ENCODE measurements around the gene TMC3. TPM values are rescaled to one million over a fixed set of nuclear protein-coding genes. Genes with fewer than 3 reads are reported as not detected.
A peak's percentile ranks its signal among the peaks of the same experiment; 100 is the strongest.
"Not testable (repeated sequence)": the region's sequence is repeated elsewhere in the genome, so short reads cannot be mapped to it uniquely, and the experiment has no call there.

Gene TMC3
- polyA plus RNA-seq (ENCODE audit: insufficient read length in 3 of 3) = under 1 TPM; 0.11 to 0.24 (median 0.16) TPM
- long read RNA-seq, donor 1 = 0 reads
- long read RNA-seq, donor 2 = 0 reads
- long read RNA-seq, donor 3 = 0 reads
- long read RNA-seq, donor 4 = 0 reads
- long read RNA-seq, donor 5 = 0 reads
- long read RNA-seq, donor 6 = 0 reads
- long read RNA-seq, donor 7 = 0 reads
- long read RNA-seq, donor 8 = 0 reads
- long read RNA-seq, donor 9 = 0 reads
- long read RNA-seq, donor 10 = 0 reads
- long read RNA-seq, donor 11 = 0 reads
- long read RNA-seq, donor 12 = 0 reads
- long read RNA-seq, donor 13 = 0 reads
- long read RNA-seq, donor 14 = 0 reads
- long read RNA-seq, donor 15 = 0 reads
- long read RNA-seq, donor 16 = 0 reads

DNA sequence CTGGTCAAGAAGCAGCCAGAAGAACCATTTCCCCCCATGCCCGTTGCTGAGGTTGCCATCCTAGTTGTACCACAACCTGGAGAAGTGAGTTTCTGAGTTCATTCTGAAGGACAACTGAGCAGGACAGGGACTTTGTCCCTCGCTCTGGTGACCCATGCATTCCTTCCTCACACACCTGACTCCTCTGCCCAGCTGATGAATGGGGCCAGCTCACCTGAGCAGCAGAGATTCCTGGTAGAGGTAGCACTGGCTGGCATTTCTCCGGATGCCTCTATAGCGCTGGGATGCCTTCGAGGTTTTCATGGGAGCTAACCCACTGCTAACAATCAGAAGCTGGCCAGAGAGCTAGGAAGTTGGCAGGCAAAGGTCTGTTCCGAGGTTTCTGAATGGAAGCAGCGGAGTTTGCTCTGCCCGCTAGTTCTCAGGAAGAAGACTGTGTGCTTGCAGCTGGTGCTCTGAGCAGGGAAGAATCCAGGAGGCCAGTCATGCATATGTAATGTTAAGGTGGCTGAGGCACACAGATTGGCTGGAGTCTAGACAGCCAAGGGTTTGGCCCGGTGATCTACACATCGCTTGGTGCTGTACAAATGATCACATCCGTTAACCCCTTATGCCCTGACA lies at the start of gene TMC3:
TSS of gene TMC3 (minus strand) at position 439 of the 621 bp plus-strand sequence. CDS start at position 303, 136 bp downstream.
- DNase-seq = no peak

DNA sequence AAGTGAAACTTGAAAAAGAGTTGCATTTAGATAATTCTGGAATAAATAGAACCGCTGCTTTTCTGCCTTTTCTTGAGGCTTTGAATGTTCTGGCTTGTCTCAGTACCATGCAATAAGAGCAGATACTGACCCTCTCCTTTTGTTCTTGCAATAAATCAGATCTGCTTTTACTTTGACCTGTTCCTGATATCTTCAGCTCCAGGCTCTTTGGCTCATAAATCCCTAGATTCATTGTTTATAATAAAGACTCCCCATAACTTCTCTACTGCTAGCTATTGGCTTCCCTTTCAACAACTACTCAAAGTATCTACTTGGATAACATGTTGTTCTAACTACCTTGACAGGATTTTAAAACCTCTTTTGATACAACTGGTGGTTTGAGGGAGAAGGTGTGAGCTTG lies 47.4 kb upstream of the TMC3 start:
- DNase-seq = no peak

DNA sequence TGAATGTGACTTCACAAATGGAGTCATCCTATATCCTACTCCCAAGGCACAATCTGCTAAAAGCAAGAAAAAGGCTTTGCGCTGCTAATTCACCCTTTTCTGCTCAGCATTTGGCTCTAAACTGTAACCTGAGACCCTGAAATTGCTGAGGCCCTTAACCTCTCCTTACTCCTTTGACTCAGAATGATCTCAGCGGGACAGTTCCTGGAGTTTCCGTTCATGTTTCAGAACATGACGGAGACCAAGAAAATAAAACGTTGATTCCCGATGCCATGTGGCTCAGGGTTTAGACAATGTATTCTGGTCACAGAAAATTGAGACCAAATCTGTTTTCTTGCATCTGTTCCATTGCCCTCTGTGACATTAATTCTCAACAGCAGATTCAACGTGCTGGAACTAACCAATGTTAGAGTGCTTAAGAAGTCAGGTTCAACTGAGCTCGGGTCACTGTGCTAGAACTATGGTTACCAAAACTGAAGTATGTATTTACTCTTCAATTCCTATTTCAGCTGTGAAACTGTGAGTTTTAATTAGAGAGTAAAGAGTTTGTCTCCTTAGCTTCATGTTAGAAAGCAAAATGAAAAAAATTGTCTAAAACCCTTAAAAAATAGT lies 45.4 kb upstream of the TMC3 start:
- DNase-seq = peak; percentile 79

DNA sequence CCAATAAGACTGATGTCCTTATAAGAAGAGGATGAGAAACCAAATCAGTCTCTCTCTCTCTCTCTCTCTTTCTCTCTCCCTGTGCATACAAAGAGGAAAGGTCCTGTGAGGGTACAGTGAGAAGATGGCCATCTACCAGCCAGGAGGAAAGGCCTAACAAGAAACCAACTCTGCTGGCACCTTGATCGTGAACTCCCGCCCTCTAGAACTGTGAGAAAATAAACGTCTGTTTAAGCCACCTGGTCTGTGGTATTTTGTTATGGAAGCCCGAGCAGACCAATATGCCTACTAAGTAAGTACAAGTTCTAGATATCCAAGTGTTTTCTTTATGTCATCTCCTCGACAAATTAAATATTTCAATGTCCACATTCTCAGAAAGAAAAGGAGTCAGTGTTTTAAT lies 44.9 kb upstream of the TMC3 start:
- no peak for DNase-seq

DNA sequence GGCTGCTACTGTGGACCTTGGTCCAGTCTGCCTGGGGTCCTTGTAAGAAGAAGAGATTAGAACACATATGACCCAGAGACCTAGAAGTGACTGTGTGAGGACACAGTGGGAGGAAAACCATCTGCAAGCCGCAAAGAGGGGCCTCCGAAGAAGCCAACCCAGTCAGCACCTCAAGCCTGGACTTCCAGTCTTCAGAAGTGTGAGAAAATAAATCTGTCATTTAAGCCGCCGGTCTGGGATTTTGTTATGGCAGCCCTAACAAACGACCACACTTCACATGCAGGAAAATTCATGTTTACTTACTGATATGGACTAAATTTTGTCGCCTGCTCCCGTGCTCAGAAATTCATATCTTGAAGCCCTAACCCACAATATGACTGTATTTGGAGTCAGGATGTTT lies 44.4 kb upstream of the TMC3 start:
- no peak for DNase-seq

DNA sequence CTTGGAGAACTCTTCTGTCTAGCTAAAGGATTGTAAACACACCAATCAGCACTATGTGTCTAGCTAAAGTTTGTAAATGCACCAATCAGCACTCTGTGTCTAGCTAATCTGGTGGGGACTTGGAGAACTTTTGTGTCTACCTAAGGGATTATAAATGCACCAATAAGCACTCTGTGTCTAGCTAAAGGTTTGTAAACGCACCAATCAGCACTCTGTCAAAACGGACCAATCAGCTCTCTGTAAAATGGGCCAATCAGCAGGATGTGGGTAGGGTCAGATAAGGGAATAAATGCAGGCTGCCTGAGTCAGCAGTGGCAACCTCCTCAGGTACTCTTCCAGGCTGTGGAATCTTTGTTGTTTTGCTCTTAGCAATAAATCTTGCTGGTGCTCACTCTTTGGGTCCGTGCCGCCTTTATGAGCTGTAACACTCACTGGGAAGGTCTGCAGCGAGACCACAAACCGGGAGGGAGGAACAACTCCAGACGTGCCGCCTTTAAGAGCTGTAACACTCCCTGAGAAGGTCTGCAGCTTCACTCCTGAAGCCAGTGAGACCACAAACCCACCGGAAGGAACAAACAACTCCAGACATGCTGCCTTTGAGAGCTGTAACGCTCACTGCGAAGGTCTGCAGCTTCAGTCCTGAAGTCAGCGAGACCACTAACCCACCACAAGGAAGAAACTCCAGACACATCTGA lies 40.4 kb upstream of the TMC3 start:
- not testable (repeated sequence) for DNase-seq

DNA sequence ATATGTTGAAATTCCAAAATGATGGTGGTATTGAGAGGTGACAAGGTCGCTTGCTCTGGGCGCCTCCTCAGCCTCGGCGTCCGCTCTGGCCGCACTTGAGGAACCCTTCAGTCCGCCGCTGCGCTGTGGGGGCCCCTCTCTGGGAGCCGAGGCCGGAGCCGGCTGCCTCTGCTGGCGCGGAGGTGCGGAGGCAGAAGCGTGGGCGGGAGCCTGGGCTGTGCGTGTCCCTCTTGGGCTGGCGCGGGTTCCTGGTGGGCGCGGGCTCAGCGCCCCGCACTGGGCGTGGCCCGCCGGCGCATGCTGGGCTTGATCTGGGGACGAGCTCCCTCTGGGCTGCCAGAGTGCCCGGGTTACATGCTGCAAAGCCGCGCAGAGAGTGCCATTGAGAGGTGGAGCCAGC lies 39.8 kb upstream of the TMC3 start:
- no peak for DNase-seq

DNA sequence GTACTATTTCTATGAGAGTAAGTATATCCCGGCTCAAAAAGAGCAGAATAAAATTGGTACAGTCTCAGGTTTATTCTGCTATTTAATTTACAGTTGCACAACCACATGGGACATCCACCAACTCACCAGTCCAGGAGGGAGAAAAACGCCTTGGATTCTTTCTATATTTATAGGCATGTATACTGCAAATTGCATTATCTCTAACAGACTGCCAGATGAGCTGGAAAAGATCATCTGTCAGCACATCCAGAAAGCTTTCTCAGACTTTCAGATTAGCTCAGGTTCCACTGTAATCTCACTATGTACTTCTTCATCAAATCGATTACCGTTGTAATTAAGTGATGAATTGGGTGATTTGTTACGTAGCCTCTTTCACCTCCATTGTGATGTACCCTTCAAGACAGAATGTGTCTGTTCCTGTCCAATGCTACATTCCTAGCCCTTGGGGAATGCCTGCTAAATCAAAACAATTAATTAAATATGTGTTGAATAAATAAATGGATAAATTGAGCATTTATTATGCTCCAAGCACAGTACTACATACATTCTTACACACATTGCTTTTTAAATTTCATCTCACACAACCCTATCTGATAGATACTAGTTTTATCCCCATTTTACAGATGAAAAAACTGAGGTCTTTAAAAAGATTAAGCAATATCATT lies 38.1 kb upstream of the TMC3 start:
- no peak for DNase-seq

DNA sequence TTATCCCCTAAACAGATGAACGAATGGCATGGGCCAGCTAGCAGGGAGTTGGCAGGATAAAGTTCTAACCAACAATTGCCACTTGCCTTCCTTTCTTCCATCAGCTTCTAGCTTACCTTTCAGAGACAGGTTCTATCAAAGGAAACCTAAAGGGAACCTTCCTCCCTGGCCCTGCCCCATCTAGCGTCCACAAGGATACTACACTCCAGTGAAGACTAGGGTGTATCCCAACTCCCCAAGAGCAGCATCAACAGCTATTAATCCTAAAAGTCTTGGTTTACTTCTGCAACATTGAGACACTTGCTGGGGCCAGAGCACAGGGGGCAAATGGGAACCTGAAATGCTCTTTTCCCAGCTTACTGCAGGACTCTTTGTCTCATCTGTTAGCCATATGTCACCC lies 37.0 kb upstream of the TMC3 start:
- DNase-seq = no peak

DNA sequence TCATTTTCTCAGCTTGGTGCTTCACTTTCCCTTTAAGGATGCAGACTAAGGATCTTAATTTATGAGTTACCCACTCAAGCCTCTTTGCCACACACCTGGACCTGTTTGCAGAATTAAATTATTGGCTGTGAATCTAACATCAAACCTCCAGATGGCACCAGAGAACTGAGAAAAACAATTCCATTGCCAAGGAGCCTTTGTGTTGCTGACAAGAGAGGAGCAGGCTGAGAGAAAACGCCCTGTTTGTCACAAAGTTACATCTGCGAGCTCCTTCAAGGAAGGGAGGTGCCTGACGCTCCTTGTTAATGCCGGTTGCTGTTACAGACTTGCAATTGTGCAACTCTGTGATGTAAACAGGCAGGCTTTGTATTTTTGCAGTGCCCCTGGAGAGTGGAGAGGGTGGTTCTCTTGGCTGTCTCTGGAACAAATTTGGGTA lies 36.3 kb upstream of the TMC3 start:
- peak; percentile 81 for DNase-seq

DNA sequence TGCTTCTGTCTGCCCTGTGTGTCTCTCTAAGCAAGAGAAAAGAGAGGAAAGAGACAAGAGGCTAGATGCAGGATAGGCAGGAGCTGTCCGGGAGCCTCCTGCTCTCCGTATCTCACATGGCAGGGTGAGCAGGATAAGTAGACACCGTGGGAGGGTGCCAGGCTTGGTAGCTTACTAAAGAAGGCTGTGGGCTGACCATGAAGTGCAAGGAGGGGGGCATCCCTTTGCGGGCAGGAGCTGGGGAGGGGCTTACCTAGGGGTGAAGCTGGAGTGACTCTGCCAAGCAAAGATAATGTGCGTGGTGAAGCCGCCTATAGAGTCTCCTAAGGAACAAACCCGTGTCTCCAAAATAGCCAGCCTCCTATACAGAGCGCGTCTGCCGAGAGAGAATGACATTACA lies 33.7 kb upstream of the TMC3 start:
- no peak for DNase-seq

DNA sequence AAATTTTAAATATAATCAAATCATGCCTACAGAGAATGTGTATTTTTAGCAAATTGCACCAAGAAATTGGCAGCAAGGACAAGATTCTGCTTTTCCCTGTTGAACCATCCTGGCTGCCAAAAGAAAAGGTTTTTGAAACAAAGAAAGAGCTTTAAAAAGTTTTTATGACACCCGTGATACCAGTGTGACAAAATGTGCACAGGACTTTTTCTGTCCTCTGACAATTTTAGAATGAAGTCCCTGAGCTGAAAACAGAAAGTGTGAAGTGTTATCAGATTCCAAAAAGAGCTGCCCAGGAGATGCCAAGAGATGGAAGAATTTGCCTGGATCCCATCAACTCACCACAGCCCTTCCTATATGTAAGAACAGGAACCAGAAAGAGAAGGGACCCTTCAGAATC lies 33.2 kb upstream of the TMC3 start:
- DNase-seq = no peak

DNA sequence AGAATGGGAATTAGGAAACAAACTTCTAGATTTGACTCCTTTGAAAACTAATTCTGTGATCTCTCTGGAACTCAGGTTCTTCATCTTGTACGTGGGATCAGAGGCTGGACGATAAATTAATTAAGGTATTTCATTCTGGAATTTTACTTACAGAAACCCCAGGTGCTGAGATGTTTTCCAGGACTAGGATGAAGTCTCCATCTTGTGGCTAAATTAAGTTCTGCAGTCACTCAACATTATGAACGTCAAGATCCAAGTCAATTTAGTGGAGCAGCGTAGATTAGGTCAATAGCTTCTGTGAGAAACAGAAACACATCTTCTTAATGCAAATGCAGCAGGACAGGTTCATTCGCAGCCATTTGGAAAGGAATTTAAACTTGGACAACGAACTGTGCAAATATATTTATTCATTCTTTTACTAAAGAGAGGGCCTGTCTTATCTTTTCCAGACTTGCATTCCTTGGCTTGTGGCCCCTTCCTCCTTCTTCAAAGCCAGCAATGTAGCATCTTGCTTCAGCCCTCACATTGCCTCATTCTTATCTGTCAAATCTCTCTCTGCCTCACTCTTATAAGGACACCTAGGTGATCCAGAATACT lies 26.7 kb upstream of the TMC3 start:
- DNase-seq = no peak

DNA sequence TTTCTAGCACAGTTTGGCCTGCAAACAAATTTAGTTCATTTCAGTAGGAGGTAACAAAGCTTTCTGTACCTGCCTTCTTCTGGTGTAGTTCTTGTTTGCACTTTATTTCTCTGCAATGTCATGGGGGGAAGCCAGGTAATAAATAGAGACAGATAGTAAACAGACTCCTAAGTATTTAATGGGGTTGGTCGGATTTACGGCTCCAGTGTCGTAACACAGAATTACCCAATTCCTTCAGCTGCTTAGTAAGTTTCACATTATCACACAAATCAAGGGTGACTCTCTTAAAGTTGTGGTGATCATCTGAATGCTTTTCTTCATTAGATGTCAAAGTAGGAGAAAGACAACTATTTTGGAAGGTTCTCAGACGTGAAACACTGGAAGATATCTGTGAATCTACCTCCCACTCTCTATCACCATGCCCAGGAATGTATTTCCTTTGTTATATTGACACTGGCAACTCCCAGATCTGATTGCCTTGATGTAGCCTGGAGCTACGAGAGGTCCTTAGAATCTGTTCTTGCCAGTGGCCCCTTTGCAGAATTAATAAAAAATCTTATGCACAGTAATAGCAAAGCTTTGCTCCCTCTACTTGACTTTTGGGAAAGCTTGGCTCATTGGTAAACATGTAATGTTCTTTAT lies 25.0 kb upstream of the TMC3 start:
- no peak for DNase-seq

DNA sequence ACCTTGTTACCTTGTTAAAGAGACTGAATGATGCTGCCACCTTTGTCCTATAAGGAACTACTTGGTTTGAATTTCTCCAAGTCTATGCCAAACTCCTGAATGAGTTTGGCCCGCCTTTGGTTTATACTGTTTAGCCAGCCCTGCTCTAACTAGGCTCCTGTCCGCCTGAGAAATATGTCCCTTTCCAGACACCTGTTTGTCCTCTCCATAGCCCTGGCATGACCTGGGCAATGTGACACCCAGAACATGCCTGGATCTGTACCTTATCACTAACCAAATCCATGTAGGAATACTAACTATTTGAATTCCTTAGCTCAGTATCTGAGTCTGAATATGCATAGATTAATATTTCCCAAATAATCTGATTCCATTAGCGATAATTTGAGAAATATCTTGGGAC lies 24.4 kb upstream of the TMC3 start:
- DNase-seq = no peak

DNA sequence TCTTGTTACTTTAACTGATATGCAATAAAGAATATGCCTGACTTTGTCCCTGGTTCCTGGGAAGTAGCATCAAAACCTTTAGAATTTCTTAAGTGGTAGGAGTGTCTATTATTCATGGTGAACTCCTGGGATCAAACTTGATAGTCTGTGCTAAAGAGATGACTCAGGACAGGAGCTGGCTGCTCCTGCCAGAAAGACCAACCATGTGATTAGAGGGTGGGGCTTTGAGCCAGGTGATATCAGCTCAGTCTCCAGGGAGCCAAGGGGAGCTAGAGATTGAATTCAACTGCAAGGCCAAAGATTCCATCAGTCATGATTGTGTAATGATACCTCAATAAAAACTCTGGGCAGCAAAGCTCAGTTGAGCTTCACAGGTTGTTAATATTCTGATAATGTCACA lies 20.6 kb upstream of the TMC3 start:
- no peak for DNase-seq

DNA sequence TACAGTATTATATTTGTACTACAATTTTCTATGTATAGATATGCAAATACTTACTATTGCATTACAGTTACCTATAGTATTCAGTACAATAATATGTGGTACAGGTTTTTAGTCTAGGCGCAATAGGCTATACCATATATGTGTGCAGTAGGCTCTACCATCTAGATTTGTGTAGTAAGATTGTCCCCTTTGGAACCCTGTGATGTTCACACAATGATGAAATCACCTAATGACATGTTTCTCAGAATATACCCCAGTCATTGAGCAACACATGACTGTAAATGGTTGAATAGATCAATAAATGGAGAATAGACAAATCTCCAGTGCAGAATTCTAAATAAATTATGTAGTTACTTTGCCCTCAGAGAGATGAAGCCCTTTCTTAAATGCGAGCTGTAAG lies 17.6 kb upstream of the TMC3 start:
- DNase-seq = no peak

DNA sequence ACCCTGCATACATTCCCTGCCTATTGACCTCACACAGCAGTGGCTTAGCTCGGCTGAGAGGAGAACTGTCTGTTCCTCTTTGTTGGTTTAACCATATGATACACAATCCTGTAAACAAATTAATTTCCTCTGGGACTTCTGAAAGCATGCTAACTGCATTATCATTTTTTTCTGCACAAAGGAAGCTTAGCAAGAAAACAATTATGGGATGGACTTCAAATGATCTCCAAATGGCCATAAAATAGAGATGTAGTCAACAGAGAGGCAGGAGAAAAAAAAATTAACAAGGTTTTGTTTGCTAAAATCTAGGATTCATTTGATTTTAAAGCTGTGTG lies 14.4 kb upstream of the TMC3 start:
- DNase-seq = no peak

DNA sequence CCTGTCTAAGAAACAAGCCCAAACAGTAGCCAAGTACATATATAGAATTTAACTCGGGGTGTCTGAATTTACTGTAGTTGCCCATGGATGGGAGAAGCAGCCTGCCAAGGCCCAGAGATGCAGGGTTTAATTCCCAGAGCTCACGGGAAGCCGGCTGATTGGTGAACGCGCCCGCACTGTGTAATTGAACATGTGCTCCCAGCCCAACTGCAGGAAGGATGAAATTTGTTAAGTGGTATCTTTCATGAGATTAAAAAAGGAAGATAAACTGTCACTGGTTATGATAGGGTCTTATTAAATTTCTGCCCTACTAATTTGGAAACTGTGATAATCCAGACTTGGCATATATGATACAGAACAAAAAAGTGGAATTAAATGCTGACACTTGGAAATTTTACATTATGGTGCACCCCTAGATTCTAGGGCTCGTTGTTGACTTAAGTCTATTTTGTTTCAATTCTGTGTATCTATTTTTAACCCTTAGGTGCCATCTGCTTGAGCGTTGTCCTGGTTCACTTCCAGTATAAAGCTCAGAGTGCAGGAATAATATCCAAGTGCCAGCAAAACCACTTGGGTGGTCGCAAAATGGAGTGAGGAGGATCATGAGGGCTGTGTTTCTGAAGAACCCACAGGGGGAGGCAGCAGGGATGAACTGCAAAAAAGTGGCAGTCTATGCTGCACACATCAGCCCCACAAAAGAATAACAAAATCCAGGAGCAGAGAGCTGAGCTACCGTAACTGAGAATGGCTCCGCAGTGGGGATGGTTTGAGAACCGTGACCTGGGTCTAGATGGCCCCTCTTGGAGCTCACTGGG lies 13.8 kb upstream of the TMC3 start:
- DNase-seq = no peak

DNA sequence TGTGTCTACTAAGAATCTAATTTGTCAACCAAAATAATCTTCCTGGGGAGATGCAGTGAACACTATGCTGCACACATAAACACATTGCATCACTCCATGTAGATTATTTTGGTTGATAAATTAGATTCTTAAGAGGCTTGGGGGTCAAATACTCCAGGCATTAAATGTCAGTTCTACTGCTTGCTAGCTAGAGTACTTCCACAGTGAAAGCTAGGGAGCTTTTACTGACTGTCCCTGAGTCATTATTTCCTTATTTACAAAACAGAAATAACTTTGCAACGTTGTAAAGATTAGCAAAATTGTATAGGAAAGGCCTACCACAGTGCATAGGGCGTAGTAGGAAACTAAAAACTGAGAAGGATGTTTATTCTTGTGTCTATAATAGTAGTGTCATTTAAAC lies 12.9 kb upstream of the TMC3 start:
- DNase-seq = no peak

DNA sequence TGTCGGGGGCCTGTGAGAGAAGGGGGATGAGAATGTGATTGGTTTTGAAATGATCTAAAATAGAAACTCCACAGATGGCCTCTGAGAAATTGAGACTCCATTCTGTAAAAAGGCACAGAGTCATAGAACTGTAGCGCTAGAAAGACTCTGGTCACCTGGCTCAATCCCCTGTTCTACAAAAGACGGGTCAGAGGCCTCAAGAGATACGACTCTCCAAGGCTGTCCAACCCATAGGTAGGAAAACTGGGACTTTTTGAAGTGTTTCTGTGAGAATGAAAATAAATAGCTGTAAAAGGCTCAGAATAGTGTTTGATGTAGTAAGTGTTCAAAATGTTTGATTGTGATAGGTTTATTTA lies 11.7 kb upstream of the TMC3 start:
- DNase-seq = no peak
